HG03039 (cell line): ENCODE data around the gene CEP55.

ENCODE experiments used
- ATAC-seq: cut with Tn5 transposase; IDR thresholded peaks from one replicate; pipeline ENCODE4 v1.9.1; 2021; ENCODE audit warnings: mild to moderate bottlenecking, moderate library complexity; ENCODE audit not compliant: unreplicated experiment

The CEP55 gene

DNA sequence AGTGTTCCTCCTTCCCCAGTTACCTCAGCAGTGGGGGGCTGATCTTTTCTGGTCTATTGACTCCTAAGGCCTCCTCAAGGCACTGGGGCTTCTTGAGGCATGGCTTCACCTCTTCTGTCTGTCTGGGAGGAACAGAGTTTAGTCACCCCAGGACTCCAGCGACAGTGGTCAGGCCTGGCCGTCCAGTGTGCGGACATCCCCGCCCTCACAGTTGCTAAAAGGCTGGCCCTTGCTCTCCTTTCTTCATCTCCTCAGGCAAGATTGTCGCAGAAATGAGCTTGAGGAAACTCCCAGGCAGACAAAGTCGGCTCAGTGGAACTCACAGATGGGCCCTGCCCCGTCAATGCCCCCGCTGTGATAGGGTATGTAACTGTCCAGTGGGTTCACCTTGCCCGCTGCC is 63.1 kb downstream of the CEP55 start:
- ATAC-seq: no peak

DNA sequence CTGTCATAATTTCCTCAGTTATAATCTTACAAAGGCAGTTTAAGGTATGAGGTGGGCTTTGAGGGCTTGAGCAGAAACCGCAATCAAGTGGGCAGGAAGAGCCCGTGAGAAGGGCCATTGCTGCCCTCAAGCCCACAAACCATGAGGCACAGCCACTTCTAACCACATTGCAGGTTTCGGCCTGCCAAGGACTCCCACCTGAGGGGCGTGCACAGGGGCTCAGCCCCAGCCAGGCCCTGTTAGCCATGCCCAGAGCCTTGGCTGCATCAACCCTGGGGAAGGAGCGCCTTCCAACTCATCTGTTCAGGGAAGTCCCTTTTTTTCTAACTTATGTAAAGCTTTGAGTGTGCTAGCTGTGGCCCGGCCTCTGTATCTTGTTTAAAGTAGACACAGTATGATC is 64.1 kb downstream of the CEP55 start:
- no peak for ATAC-seq

- no peak for ATAC-seq
Observed at GRCh38 chr10:93565446-93565845, 69.0 kb downstream of the CEP55 start.

DNA sequence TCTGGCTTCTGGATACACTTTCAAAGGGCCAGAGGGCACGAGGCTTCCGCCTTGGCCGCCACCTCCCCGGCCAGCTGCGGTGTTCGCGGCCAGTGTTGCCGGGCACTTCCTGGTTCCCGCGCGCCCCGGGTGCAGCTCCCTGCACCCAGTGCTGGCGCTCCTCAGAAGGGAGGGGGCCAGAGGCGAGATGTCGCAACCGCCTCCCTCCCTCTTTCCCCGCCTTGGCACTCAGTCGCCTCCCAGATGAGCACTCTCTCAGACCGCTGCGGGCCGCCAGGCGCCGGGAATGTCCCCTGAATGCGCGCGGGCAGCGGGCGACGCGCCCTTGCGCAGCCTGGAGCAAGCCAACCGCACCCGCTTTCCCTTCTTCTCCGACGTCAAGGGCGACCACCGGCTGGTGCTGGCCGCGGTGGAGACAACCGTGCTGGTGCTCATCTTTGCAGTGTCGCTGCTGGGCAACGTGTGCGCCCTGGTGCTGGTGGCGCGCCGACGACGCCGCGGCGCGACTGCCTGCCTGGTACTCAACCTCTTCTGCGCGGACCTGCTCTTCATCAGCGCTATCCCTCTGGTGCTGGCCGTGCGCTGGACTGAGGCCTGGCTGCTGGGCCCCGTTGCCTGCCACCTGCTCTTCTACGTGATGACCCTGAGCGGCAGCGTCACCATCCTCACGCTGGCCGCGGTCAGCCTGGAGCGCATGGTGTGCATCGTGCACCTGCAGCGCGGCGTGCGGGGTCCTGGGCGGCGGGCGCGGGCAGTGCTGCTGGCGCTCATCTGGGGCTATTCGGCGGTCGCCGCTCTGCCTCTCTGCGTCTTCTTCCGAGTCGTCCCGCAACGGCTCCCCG is 70.2 kb downstream of the CEP55 start, which contains the start of gene FFAR4:
TSS of gene FFAR4 (plus strand) at position 231 of the 842 bp plus-strand sequence. CDS start at position 287, 56 bp downstream.
- no peak for ATAC-seq

DNA sequence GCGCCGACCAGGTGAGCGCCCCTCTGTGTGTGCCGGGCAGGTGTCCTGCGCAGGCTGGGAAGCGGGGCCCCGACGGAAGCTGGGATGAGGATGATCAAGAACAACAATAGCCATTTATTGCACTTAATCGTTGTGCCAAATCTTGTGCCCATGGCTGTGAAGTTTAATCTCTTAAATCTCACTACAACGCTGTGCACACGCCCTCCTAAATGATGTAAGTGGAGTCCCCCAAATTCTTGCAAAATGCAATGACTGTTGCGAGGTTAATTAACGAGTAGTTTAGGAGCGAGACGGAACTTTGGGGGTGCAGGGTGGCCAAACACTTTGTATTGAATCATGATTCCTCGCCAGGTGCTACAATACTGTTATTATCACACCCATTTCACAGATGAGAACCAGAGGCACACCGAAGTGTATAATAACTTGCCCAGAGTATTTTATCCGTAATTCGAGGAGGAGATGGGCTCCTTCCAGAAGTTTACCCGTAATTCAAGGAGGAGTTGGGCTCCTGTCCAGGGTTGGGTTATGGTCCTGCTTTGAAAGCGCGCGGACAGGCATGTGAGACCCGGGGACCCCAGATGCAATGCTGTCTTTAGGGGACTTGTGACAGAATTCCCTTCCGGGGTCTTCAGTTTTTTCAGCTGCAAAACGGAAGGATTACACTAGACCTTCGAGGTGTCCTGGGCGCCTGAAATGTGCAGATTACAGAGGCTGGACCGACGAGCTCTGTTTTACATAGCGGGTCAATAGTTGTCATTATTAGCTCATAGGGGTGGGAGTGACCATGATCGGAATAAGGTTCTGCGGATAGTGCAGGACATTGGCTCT is 71.1 kb downstream of the CEP55 start:
- no peak for ATAC-seq

DNA sequence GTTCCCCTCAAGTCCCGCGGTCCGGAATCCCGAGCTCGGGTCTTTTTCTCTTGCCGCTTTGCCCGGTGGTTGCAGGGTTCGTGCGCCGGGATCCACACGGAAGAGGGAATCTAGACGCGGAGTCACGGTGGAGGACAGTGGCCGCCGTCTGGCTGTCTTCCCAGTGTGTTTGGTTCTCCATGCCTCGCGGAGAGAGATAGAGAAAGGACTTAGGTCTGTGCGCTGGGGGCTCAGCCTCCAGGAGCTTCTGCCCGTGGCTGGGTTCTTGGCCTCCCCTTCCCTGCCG is 71.6 kb downstream of the CEP55 start:
- no peak for ATAC-seq

- ATAC-seq: no peak
Observed at GRCh38 chr10:93570383-93570782, 74.0 kb downstream of the CEP55 start.

- ATAC-seq: no peak
Observed at GRCh38 chr10:93572606-93573005, 76.2 kb downstream of the CEP55 start.

DNA sequence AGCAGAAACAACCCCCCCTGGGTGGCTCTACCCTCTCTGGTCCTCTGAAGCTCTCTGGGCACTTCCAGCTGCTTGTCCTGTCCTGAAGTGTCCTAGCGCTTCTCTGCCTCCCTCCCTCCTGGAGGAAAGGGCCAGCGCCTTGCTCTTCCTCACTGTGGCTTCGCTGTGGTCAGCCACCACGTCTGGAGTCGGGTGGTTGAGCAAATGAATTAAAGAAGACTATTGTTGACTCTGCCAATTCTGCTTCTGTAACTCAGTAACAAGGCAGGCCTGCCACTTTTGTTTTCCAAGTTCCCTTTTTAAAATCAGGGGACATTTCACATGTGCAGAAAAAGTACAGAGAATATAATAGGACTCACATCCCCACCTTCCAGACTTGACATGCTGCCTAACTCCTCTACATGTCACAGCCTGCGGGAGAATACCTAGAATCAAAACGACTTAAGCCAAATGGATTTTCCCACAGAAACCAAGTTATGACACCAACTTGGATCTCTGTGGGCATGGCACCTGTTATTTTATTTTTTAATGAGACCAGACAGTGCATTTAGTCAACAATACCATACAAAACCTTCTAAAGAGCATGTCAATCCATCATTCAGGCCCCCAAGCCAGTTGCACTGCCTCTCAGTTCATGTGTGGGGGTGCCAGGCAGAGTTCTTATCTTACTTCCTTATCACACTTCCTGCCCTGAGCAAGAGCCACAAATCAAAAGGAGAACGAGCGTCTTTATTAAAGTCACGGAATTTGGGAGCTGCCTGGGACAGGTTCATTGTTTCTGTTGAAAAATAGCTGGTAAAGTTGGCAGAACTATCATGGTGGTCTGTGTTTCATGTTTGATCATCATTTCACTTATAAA is 76.9 kb downstream of the CEP55 start:
- ATAC-seq: no peak

DNA sequence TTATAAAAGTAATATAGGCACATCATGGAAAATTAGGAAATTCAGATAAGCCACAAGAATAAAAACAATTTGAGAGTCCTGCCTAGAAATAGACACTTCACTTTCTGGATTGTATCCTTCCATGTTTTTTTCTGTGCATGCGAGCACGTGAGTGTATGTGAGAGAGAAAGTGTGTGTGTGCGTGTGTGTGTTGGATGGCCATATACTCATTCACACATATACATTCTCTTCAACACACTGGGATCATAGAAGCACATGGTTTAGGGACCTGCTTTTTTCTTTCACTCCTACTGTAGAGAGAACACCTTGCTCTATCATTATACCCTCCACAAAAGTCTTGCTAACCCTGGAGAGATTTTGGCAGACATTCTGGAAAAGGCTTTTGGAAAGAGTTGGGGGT is 77.5 kb downstream of the CEP55 start:
- no peak for ATAC-seq

DNA sequence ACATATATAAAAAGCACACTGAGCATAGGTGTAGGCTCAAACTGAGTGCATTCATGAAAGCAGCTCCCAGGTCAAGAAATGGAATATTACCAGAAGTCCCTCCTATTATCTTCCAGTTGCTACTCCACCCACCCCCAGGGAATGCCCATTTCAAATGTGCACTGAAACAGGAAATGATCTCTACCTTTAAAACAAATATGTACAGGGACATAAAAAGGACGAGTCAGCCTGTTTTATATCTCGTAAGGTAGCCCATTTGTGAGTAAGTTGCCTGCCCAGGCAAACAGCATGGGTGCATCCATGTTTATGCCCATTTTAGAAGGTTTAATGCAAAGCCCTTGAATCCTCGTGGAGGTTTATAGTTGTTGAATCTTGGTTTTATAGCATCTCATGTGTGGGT is 80.5 kb downstream of the CEP55 start:
- ATAC-seq: no peak

GRCh38 chr10:93577565-93577964 is 81.2 kb downstream of the CEP55 start:
- ATAC-seq: no peak
